Activated CD4-positive, alpha-beta memory T cell treated with anti-CD3 and anti-CD28 coated beads for 36 hours (primary cell): ENCODE measurements around the gene CBX4. TPM values are rescaled to one million over a fixed set of nuclear protein-coding genes. Genes with fewer than 3 reads are reported as not detected.

Experiments
- CTCF ChIA-PET: fragments of 350-600 bp; sonication (Branson Sonifier 250); formaldehyde crosslinking; loops from one replicate; lab custom pipeline; 2021; ENCODE audit warnings: antibody characterized with exemption, inconsistent platforms; lab: Charles Lee
- POLR2A ChIA-PET: fragments of 350-600 bp; sonication (Branson Sonifier 250); formaldehyde crosslinking; loops from one replicate; lab custom pipeline; 2021; ENCODE audit warnings: antibody characterized with exemption; lab: Charles Lee
- DNase-seq: peaks from one replicate; pipeline ENCODE4 v3.0.0-alpha.2; 2020
- H3K27ac Mint-ChIP-seq: one replicate; pipeline ENCODE4 v1.8.0; 2021; ENCODE audit warnings: mixed read lengths
- H3K27me3 Mint-ChIP-seq: one replicate; pipeline ENCODE4 v1.8.0; 2021; ENCODE audit warnings: mixed read lengths
- H3K36me3 Mint-ChIP-seq: one replicate; pipeline ENCODE4 v1.8.0; 2021; ENCODE audit warnings: mixed read lengths
- H3K4me1 Mint-ChIP-seq: one replicate; pipeline ENCODE4 v1.8.0; 2021; ENCODE audit warnings: low read depth, mixed read lengths
- H3K4me3 Mint-ChIP-seq: one replicate; pipeline ENCODE4 v1.8.0; 2021; ENCODE audit warnings: mild to moderate bottlenecking, mixed read lengths
- H3K9me3 Mint-ChIP-seq: one replicate; pipeline ENCODE4 v1.8.0; 2021; ENCODE audit warnings: mixed read lengths
- intact Hi-C: fragments of 100-400 bp; cut with micrococcal nuclease; formaldehyde crosslinking; loops from one replicate; pipeline ENCODE4 v1.15.1; 2023
- total RNA-seq, 2 experiments: library from RNA; stranded (reverse); gene quantifications; one replicate each; pipeline ENCODE4 v1.2.3, GENCODE V29; 2021

CBX4 gene
- total RNA-seq, 2 experiments from 2014 or later: 14.0 to 14.2 TPM

GRCh38 chr17:79786930-79787643, 52.2 kb downstream of the CBX4 start:
- intact Hi-C loops: no loop called here
- no peak overlapping the region for H3K4me3 Mint-ChIP-seq
- no peak overlapping the region for H3K27ac Mint-ChIP-seq
- ChIA-PET CTCF (interaction anchor here (0.7 to 2.1 kb wide), 6 partner anchors 11 to 205 kb away, joined by 3 to 5 read pairs (median 3); no protein-coding TSS in a partner anchor), POLR2A (interaction anchor here (1.2 kb wide), 1 partner anchor 21 kb away, joined by 3 read pairs; no protein-coding TSS in a partner anchor)
- peaks cover 53% of the 10 kb centered on the region for H3K27me3 Mint-ChIP-seq
- no peaks in the 10 kb centered on the region for H3K9me3 Mint-ChIP-seq
- H3K4me1 Mint-ChIP-seq: peaks cover 3% of the 10 kb centered on the region
- no peak for DNase-seq
- no peaks in the 10 kb centered on the region for H3K36me3 Mint-ChIP-seq

GRCh38 chr17:79785900-79786810, 53.1 kb downstream of the CBX4 start:
- intact Hi-C loops: no loop called here
- ChIA-PET POLR2A (interaction anchor here (1.2 kb wide), 1 partner anchor 22 kb away, joined by 3 read pairs; no protein-coding TSS in a partner anchor), CTCF (interaction anchor here (1.1 to 2.1 kb wide), 5 partner anchors 10 to 51 kb away, joined by 3 to 5 read pairs (median 3); no protein-coding TSS in a partner anchor)
- no peak overlapping the region for H3K4me3 Mint-ChIP-seq
- no peaks in the 10 kb centered on the region for H3K36me3 Mint-ChIP-seq
- peaks cover 2% of the 10 kb centered on the region for H3K4me1 Mint-ChIP-seq
- no peak overlapping the region for H3K27ac Mint-ChIP-seq
- DNase-seq: no peak
- peaks cover 55% of the 10 kb centered on the region for H3K27me3 Mint-ChIP-seq
- H3K9me3 Mint-ChIP-seq: no peaks in the 10 kb centered on the region

GRCh38 chr17:79785017-79785899, 54.0 kb downstream of the CBX4 start:
- CTCF ChIA-PET: interaction anchor here (0.9 kb wide), 1 partner anchor 50 kb away, joined by 3 read pairs; no protein-coding TSS in a partner anchor
- H3K4me1 Mint-ChIP-seq: no peaks in the 10 kb centered on the region
- POLR2A ChIA-PET: no interaction called here
- H3K4me3 Mint-ChIP-seq: no peak overlapping the region
- no peak for DNase-seq
- H3K36me3 Mint-ChIP-seq: no peaks in the 10 kb centered on the region
- peaks cover 52% of the 10 kb centered on the region for H3K27me3 Mint-ChIP-seq
- no peak overlapping the region for H3K27ac Mint-ChIP-seq
- no peaks in the 10 kb centered on the region for H3K9me3 Mint-ChIP-seq
- intact Hi-C loops: no loop called here

GRCh38 chr17:79784353-79785016, 54.8 kb downstream of the CBX4 start:
- Mint-ChIP-seq H3K27ac (no peak overlapping the region), H3K27me3 (peaks cover 57% of the 10 kb centered on the region), H3K9me3 (no peaks in the 10 kb centered on the region), H3K4me1 (no peaks in the 10 kb centered on the region), H3K4me3 (no peak overlapping the region), H3K36me3 (no peaks in the 10 kb centered on the region)
- CTCF ChIA-PET: interaction anchor here (0.9 kb wide), 1 partner anchor 51 kb away, joined by 3 read pairs; no protein-coding TSS in a partner anchor
- no peak for DNase-seq
- POLR2A ChIA-PET: no interaction called here
- intact Hi-C loops: no loop called here

- Mint-ChIP-seq H3K4me1 (peaks cover 3% of the 10 kb centered on the region), H3K27me3 (peaks cover 59% of the 10 kb centered on the region), H3K27ac (no peak overlapping the region), H3K4me3 (no peak overlapping the region), H3K36me3 (no peaks in the 10 kb centered on the region), H3K9me3 (no peaks in the 10 kb centered on the region)
- CTCF ChIA-PET: interaction anchor here (0.9 kb wide), 1 partner anchor 51 kb away, joined by 3 read pairs; no protein-coding TSS in a partner anchor
- POLR2A ChIA-PET: no interaction called here
- no peak for DNase-seq
- intact Hi-C loops: no loop called here
Observed at GRCh38 chr17:79783891-79784290, 55.3 kb downstream of the CBX4 start.

Other genes starting within 250 kb of the CBX4 start
- gene RBFOX3, start 228.4 kb downstream of the CBX4 start, total RNA-seq: not detected
- gene ENPP7, start 108.5 kb downstream of the CBX4 start, total RNA-seq: under 1 TPM in 1 of 2 experiments, not detected in 1; 0.10 TPM
- 1 to 10 TPM; 2.5 to 3.1 TPM for gene CBX2, start 61.3 kb downstream of the CBX4 start, total RNA-seq
- gene CBX8, start 42.4 kb downstream of the CBX4 start, total RNA-seq: 1 to 10 TPM; 4.5 to 4.6 TPM
- gene TBC1D16, start 196.4 kb upstream of the CBX4 start, total RNA-seq: 1 to 10 TPM; 5.4 TPM
- under 1 TPM; 0.82 to 1.00 TPM for gene CCDC40, start 197.2 kb upstream of the CBX4 start, total RNA-seq